Activated naive CD4-positive, alpha-beta T cell treated with anti-CD3 and anti-CD28 coated beads, Interleukin-2, amount 50 U/mL, for 16 hours (primary cell): ENCODE data around the gene CHD6.

Experiments used
- DNase-seq: peaks from one replicate; pipeline ENCODE4 v3.0.0-alpha.2; 2020

The CHD6 gene

GRCh38 chr20:41499961-41500725 lies 118.0 kb downstream of the CHD6 start:
- no peak for DNase-seq

- DNase-seq, result no peak
Observed at GRCh38 chr20:41499064-41499463, 119.1 kb downstream of the CHD6 start.

GRCh38 chr20:41497186-41497895 lies 120.8 kb downstream of the CHD6 start:
- DNase-seq, result no peak

GRCh38 chr20:41494451-41494850 lies 123.7 kb downstream of the CHD6 start:
- no peak for DNase-seq

- no peak for DNase-seq
Observed at GRCh38 chr20:41483553-41483930, 134.6 kb downstream of the CHD6 start.

GRCh38 chr20:41482647-41483552 lies 135.3 kb downstream of the CHD6 start:
- no peak for DNase-seq

GRCh38 chr20:41480054-41480770 lies 138.0 kb downstream of the CHD6 start:
- DNase-seq, result no peak

GRCh38 chr20:41479113-41479512 lies 139.1 kb downstream of the CHD6 start:
- DNase-seq, result no peak

GRCh38 chr20:41478026-41478425 lies 140.2 kb downstream of the CHD6 start:
- DNase-seq, result no peak

GRCh38 chr20:41476446-41476845 lies 141.7 kb downstream of the CHD6 start:
- DNase-seq, result no peak

GRCh38 chr20:41476013-41476441 lies 142.2 kb downstream of the CHD6 start:
- no peak for DNase-seq

- DNase-seq, result no peak
Observed at GRCh38 chr20:41475503-41475902, 142.7 kb downstream of the CHD6 start.

GRCh38 chr20:41470362-41471095 lies 147.6 kb downstream of the CHD6 start:
- no peak for DNase-seq

GRCh38 chr20:41469868-41470267 lies 148.3 kb downstream of the CHD6 start:
- DNase-seq, result no peak

- DNase-seq, result no peak
Observed at GRCh38 chr20:41468994-41469600, 149.1 kb downstream of the CHD6 start.

- DNase-seq, result no peak
Observed at GRCh38 chr20:41467690-41468089, 150.5 kb downstream of the CHD6 start.

- no peak for DNase-seq
Observed at GRCh38 chr20:41467220-41467619, 151.0 kb downstream of the CHD6 start.

GRCh38 chr20:41463567-41463966 lies 154.6 kb downstream of the CHD6 start:
- no peak for DNase-seq

GRCh38 chr20:41462372-41463161 lies 155.6 kb downstream of the CHD6 start:
- no peak for DNase-seq

GRCh38 chr20:41458761-41459160 lies 159.4 kb downstream of the CHD6 start:
- DNase-seq, result no peak
